Central memory CD4-positive, alpha-beta T cell (primary cell): ENCODE results near the gene PNLIPRP1.

ENCODE experiments used
- DNase-seq: peaks from one replicate; pipeline ENCODE4 v3.0.0; 2022

Gene PNLIPRP1

DNA sequence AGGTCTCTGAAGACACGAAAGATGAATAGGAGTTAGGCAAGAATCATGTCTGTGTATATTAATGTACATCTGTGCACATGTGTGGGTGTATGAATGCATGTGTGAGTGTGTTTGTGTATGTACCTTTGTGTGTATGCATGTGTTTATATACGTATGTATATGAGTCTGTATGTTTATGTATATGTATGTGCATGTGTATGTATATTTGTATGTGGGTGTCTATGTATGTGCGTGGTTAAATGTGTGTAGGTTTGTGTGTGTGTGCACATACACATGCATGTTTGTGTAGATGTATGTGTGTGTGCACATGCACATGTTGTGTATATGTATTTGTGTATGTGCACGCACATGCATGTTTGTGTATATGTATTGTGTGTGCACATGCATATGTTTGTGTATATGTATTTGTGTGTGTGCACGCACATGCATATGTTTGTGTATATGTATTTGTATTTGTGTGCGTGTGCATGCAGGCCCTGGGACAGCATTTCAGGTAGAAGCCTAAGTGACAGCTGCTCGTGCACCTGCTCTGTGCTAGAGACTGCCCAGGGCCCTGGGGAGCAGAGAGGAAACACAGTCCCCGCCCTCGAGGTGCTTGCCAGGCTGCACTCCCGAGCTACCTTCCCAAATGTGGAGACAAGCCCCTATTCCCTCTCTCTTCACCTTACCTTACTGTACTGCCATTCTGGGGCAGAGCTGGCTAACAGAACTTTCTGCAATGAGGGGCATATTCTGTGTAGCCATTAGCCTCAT, 12.1 kb downstream of the PNLIPRP1 start:
- DNase-seq: no peak

DNA sequence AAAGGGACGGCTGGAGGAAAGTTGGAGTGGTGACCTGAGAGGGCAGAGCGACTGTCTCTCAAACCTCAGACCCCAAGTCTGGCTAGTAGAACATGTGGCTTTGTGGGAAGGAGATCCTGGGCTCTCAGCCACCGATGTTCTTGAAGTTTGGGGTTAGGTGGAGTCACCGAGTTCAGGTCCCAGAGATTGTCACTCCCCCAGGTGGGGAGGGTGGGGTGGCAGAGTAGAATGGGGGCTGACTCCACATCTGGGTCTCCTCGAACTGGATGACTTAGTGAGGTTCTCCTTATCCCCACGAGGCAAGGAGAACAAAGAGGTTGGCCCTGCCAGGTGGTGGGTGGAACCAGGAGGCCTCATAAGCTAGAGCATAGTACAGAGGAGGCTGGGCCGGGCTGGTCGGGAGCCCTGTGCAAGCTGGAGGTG, 15.3 kb downstream of the PNLIPRP1 start:
- no peak for DNase-seq

DNA sequence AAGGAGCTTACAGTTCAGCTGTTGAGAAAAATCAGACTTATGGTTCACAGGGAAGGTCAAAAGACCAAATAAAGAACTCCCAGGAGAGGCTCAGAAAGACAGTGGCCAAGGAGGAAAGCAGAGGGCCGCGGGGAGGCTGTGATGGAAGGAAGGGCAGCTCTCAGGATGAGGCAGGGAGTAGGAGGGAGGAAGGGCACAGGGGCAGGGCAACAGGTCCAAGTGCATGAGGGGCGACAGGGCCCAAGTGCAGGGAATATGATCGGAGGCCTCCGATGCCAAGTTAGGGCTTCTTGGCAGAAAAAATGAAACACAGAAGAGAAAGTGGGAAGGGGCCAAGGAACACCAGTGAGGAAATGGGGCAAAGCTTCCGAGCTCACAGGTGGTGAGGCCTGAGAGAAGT, 16.6 kb downstream of the PNLIPRP1 start:
- no peak for DNase-seq

DNA sequence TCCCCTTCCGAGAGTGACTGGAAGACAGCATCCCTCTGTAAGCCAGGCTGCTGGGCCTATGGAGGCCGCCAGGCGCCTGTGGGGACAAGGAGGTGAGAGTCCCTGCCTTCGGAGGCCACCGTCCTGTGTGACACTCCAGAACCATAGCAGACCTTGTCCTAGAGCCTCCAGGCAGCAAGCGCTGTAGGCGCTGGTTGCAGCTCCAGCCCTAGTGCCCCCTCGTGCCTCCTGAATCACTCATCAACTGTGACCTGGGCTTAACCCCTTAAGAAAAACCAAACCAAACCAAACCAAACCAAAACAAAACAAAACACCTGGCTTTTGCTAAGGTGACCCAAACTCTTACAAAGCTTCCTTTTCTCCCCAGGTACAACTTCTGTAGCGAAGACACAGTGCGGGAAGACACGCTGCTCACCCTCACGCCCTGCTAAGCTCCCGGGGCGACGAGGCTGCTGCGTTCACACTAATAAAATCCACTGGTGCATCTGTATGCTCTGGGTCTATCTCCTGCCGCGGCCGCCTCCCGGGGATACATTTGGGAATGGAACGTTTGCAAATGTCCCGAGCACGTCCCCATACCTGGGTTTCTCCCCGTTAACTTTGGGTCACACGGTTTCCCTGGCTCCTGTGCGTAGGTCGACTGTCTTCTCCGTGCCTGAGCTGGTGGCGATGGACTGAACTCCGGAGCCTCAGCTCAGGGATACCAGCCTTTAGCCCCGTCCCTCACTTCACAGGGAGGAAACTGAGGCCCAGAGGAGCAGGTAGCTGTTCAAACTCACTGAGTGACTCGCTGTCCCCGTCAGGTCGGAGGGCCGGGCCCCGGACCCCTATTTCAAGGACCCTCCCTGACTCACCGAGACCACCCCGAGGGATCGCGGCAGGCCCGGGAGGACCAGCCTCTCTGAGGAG, 18.2 kb downstream of the PNLIPRP1 start:
- DNase-seq: no peak

DNA sequence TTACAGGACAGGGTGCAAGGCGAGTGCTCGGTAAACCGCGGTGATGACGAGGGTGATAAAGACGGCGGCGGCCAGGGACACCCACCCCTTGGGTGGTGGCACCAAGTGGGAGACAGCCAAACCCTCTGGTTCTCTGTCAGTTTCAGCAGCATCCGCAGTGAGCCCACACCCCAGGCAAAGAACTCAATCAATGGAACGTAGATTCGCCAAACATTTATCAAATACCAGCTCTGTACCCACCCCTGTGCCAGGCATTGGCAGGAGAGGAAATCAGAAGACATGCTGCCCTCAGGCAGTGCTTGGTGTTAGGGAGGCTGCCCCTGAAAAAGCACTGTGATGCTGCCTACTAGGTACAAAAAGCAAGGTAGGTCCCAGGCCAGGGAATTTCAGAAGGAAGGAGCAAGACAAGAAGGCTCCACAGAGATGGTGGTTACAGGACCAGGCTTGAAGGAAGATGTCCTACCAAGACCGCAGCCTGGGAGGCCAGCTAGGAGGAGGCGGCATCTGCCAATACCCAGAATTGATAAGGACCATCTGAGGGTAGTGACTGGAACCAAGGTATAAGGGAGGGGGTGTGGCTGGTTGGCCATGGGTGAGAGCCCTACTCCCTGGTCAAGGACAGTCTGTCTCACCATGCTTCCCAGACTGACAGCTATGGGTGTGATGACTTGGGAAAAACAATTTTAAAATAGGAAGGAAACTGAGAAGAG, 19.8 kb downstream of the PNLIPRP1 start:
- no peak for DNase-seq

DNA sequence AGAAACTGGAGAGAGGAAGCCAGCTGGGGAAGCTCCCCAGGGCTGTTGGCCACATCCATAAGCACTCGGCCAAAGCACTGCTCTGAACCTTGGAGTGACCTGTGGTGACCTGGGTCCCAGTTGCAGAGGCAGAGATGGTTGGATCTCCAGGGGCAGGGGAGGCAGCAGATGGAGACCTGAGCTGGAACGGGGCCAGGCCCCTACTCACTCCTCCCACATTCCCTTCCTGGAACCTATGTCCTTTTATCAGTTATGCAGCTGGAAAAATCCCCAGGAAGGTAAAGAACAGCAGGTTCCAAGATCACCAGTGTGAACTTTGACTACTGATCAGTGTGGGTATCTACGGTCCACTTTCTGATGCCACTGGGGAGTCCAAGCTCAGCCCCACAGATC, 20.4 kb downstream of the PNLIPRP1 start:
- no peak for DNase-seq

DNA sequence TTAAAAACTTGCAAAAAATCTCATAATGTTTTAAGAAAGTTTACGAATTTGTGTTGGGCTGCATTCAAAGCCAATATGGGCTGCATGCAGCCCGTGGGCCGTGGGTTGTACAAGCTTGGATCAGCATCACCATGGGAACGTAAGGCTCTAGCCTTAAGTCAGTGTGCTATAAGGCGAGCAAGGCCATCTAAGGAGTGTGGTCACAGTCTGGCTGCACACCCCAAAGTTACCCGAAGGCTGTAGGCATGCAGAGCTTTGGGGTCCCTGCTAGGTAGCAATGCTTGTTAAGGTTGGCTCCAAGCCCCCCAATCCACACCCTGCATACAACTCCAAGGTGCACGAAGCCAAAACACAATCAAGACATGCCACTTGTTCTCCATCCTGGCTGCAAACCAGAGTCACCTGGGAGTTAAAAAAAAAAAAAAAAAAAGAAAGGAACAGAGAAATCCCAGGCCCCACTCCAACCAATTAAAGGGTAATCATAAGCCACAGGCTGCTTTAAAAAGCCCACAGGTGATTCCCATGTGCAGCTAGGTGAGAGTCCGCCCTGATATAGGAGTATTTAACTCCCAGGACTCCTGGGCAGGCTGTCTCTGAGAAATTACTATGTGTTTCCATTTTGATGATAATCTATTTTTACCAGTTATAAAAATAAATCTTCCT, 21.5 kb downstream of the PNLIPRP1 start:
- no peak for DNase-seq

DNA sequence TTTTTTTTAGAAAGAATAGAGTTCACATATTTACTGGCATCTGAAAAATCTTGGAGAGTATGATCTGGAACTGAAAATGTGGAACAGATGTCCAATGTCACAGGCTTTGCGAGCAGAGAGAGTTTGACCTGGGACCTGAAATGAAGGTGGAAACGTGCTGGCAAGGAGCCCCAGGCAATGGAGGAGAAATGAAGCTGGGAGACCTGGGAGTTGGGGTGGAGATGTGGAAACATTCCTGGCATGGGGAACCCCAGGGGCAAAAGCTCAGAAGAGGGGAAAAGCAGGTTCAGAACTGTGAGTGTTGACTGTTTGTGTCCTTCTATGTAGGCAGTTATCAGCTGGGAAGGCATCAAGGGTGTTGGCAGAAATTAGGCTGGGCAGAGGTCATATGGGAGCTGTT, 22.7 kb downstream of the PNLIPRP1 start:
- DNase-seq: no peak

DNA sequence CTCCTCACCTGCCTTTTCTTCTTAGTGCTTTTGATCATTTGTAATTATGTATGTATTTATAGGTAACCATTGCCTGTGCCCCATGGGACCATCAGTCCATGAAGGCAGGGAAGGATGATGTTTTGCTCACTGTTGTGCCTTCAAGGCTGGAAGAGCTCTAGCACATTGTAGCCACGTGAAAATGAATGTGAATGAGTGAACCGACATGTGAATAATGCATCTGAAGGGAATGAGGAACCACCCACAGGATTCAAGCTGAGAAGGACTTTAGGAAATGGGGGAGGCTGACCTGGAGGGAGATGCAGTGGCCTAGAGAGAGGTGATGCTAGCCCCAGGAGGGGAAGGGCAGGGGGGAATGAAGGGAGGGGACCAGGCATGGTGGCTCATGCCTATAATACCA, 24.0 kb downstream of the PNLIPRP1 start:
- no peak for DNase-seq

DNA sequence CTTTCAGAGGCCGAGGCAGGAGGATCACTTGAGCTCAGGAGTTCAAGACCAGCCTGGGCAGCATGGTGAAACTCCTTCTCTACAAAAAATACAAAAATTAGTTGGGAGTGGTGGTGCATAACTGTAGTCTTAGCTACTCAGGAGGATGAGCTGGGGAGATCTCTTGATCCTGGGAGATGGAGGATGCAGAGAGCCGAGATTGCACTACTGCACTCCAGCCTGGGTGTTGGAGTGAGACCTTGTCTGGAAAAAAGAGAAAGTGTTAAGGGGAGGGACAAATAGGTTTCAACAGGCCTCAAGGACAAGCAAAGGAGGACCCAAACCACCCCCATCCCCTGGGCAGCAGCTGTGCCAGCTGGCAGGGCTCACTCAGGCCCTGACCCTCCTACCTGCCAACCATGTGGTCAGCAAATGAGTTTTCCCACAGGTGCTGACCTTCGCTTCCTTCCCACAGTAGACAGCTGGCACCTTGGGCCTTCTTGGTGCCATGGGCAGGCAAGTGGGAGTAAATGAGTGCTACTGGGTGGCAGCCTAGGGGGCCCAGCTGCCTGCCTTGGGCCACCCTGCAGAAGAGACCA, 24.5 kb downstream of the PNLIPRP1 start:
- no peak for DNase-seq

DNA sequence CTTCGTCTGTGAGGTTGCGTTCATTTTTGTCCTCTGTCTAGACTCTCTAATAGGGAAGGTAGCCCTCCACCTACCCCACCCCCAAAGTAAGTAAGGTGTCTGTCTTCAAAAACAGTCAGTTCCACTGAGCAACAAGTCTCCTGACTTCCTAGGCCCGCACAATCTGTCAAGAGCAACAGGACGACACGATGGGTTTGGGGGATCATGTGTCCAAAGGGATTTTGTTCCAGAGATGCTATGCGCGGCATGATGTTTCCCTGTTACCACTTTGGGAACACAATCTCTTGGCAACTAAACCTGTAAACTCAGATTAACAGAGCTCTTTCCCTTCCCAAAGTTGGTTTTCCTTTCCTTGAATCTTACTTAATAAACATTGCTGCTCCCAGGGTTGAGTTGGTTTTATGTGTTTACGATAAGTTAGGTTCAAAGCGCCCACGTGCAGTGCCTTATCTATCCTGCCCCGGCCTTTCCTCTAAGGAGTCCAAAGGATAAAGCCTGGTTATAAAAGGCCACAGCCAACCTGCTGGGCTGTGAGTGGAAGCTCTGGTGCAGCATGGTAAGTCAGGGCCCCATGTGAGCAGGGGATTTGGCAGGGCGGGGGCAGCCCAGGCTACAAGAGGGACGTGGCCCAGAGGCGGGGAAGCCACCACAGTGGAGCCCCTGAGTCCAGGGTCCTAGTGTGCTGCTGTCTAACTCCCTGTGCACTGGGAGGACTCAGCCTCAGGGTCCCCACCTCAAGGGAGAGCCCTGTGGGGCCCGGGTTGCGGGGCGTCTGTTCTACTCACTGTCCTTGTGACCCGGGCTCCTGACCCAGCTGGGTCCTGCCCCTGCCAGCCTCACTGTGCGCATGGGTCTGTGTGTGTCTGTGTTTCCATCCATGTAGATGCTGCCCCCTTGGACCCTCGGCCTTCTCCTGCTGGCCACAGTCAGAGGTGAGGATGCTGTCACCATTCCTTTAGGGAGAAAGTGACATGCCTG, 30.0 kb downstream of the PNLIPRP1 start, which contains the start of gene PNLIPRP2:
Gene PNLIPRP2 (plus strand): TSS at position 531 of the 978 bp plus-strand sequence.
- DNase-seq: no peak

DNA sequence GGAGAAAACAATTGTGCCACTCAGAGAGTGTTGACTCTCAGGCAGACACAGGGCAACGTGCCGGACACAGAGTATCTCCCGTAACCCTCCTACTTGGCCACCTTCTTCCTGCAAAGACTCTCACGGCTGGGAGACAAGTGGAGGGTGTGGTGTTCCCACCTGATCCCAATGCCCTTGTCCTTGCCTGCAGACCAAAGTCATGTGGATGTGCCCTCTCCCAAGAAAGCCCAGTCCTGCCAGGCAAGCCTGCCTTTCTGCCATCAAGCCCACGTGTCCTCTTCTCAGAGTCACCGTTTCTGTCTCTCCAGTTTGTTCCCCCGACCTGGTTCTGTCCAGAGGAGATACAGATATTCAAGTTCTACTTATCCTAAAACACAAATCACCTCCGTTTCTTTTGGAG, 30.7 kb downstream of the PNLIPRP1 start:
- no peak for DNase-seq

DNA sequence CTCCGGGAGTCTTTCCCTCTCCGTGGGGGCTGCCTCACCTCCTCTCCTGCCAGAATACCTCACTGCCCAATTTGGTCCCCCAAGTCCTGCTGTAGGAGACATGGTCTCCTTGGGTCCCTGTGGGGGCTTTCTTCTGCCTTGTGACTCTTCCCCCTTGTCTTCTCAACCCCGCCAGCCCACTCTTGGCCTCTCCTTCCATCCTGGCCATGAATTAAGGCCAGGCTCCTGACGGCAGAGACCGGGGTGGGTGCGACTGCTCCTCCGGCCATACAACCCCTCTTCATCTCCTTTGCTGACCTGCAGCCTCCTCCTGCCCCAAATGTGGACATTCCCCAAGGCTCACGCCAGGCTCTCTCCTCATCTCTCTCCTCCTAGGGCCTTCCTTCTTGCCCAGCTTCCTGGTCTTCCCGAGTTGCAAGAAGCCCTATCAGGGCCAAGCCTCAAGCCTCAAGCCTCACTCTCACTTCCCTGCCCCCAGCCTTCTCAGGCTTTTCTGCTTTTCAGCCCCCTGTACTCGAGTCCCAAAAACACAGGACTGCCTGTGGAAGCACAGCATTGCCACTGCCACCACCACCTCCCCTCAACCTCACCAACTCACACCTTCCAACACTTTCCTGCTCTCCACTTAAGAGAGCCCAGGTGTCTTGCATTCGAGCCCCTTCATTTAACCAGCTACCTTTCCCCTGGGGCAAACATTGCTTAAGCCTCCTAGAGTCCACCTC, 31.3 kb downstream of the PNLIPRP1 start:
- no peak for DNase-seq

DNA sequence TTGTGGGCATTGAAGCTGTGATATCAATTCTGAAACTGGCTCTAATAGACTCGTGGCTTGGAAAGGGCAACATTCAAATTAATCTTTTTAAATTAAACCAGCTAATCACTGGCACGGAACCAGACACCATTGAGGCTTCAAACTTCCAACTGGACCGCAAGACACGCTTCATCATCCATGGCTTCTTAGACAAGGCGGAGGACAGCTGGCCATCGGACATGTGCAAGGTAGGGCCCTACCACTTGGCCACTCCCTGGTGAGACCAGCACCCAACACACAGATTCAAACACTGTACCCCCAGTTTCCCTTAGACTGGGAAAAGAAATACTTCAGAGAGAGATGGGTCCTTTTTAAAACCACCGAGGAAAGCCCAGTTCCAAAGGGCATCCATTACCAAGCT, 35.1 kb downstream of the PNLIPRP1 start:
- no peak for DNase-seq

DNA sequence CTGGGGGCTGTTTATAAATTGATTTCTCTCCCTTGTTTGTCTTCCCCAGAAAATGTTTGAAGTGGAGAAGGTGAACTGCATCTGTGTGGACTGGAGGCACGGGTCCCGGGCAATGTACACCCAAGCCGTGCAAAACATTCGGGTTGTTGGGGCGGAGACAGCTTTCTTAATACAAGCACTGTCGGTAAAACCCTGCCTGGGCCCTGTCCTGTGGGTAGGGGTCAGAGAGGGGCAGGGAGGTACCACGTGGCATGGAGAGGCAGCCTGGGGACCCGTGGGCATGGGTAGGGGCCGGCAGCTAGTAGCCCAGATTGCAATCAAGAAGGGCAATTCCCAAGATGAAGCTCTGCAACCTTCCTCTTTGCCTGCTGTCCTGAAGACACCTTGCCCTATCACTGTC, 36.1 kb downstream of the PNLIPRP1 start:
- no peak for DNase-seq

DNA sequence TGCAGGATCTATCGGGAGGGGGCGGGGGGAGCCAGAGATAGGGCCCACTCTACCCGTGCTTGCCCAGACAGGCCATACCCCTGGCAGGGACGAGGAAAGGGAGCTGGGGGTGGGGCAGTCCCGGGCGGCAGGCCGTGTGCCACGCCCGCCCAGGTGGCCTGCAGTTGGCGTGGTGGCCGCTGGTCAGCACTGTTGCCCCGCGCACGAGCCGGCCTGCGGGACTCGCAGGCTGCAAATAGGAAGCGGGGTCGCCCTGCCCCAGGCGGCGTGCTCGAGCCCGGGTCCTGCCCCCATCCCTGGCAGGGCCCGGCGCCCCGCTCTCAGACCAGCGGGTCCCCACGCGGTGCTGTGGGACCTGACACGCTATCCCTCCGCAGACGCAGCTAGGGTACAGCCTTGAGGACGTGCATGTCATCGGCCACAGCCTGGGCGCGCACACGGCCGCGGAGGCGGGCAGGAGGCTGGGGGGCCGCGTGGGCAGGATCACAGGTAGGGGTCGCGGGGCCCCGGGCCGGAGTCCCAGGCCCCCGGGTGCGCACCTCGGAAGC, 36.7 kb downstream of the PNLIPRP1 start:
- no peak for DNase-seq

DNA sequence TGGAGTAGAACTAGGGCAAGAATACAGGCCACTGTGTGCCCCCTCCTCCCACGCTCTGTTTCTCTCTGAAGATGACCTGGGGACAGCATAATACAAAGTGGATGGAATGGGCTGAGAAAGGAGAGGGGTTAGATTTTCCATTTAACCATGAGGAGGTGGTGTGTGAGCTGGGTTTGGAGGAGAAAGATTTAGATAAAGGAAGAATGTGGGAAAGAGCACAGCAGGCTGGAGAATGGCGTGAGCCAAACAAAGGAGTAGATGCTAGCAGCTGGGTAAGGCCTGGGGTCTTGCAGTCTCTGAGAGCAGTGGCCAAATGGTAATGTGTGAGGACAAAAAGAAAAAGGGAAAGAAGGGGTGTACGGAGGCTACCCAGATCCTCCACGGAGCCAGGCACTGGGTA, 38.6 kb downstream of the PNLIPRP1 start:
- DNase-seq: no peak

DNA sequence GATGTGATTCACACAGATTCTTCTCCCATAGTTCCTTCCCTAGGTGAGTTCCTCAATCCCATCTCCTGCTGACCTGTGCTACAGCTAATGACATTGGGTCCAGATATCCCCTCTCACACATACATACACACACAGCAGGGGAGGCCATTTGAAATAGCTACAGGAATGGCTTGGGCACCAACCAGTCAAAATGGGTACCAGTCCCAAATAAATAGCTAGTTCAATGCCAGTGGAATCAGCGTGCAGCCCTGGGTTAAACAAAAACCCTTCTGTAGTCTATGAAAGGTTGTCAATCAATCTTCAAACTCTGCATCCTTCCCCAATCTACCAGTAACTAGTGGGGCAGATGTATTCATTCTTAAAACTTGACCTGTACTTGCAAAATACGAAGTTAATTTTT, 39.3 kb downstream of the PNLIPRP1 start:
- DNase-seq: no peak

DNA sequence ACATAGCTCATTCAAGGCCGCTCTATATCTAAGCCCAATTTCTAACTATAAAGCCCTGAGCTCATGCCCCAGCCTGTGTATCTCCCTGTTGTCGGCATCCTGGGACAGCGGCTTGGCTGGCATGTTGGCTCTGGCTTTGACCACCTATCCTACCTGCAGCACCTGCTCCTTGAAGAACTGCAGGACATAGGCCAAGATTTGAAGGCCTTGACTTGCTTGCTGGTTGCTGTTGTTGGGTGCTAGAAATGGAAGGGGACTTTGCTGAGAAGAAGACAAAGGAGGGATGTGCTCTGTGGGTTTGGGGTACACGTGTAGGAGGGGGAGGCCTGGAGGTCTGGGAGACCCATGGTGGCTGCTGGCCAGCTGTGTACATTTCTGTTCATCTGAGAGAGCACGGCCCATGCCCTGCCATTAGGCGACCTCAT, 41.1 kb downstream of the PNLIPRP1 start:
- DNase-seq: no peak

DNA sequence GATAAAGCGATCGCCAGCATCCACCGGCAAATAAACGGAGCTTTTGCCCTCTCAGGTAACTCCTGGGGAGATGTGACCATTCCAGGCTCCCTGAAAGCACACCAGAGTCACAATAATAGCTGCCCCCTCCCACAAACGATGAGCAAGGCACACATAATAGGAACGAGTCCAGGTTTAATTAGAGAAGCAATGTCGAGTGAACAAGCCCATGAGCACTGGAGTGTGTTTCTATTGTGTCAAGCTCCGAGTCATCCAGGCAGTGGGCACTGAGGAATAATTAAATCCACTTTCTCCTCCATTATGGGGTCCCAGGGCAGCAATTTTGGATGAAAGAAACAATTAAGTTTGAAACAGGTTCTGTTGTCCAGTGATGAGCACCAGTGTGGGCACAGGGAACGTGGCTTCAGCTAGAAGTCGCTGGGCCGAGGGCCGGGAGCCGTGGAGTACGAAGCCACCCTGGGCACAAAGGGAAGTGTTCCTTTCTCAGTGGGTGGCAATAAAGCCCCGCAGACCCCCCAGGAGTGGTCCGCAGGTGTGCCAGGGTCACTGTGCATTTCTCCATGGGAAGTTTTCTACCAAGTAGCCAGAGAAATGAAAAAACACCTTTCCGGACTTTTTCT, 41.9 kb downstream of the PNLIPRP1 start:
- no peak for DNase-seq
